HEK293 (cell line): ENCODE results near the gene TOP2A.
A peak's percentile ranks its signal among the peaks of the same experiment; 100 is the strongest.

ENCODE experiments used
- CTCF ChIA-PET: fragments of 350-600 bp; formaldehyde crosslinking; extraction: SDS; loops from one replicate; lab custom pipeline; 2021; ENCODE audit warnings: antibody characterized with exemption; lab: Yijun Ruan, JAX
- POLR2A ChIA-PET: fragments of 300-600 bp; formaldehyde crosslinking; extraction: SDS; loops from one replicate; lab custom pipeline; 2020; ENCODE audit warnings: antibody characterized with exemption, inconsistent platforms; lab: Yijun Ruan, JAX
- H3K27ac ChIP-seq: fragments of 200-500 bp; sonication (Bioruptor generic); 2 replicates; pipeline ENCODE4 v1.5.1; 2014; ENCODE audit warnings: low read depth, low read length, control low read depth, inconsistent platforms; ENCODE audit errors: extremely low read depth
- H3K36me3 ChIP-seq, 2 experiments: fragments of 200-500 bp in 1 of 2; sonication (Bioruptor generic) in 1 of 2; 1 replicate in 1 of 2; 2 replicates in 1 of 2; pipeline ENCODE4 v1.5.1; 2014 to 2017; ENCODE audit warnings: inconsistent platforms in 2 of 2, low read length in 2 of 2; ENCODE audit not compliant: control insufficient read depth in 2 of 2, insufficient read depth in 1 of 2
- H3K4me1 ChIP-seq: fragments of 200-500 bp; sonication (Bioruptor generic); 2 replicates; pipeline ENCODE4 v1.5.1; 2014; ENCODE audit warnings: mild to moderate bottlenecking, low read length, inconsistent platforms; ENCODE audit not compliant: control insufficient read depth, insufficient read depth
- H3K4me3 ChIP-seq: 2 replicates; pipeline ENCODE4 v1.5.1; 2011; ENCODE audit warnings: low read depth, mild to moderate bottlenecking, control low read depth, low read length, moderate library complexity
- H3K9me3 ChIP-seq: fragments of 200-500 bp; sonication (Bioruptor generic); 2 replicates; pipeline ENCODE4 v1.5.1; 2014; ENCODE audit warnings: low read depth, low read length, inconsistent platforms; ENCODE audit not compliant: control insufficient read depth, insufficient read depth
- ATF2 ChIP-seq: fragments of 450-650 bp; formaldehyde crosslinking; IDR thresholded peaks from 2 replicates; pipeline ENCODE4 v1.5.1; 2016; ENCODE audit warnings: missing biosample characterization, missing genetic modification characterization, low read depth
- BCL11A ChIP-seq: fragments of 450-650 bp; formaldehyde crosslinking; IDR thresholded peaks from 2 replicates; pipeline ENCODE4 v1.5.1; 2016; ENCODE audit warnings: low read depth, missing biosample characterization, missing genetic modification characterization
- CTCF ChIP-seq: fragments of 450-650 bp; formaldehyde crosslinking; IDR thresholded peaks from 2 replicates; pipeline ENCODE4 v1.5.1; 2016; ENCODE audit warnings: missing biosample characterization, missing genetic modification characterization
- EGR2 ChIP-seq: fragments of 450-650 bp; formaldehyde crosslinking; IDR thresholded peaks from 2 replicates; pipeline ENCODE4 v1.5.1; 2016; ENCODE audit warnings: low read depth, missing biosample characterization, missing genetic modification characterization
- GLI2 ChIP-seq: fragments of 450-650 bp; formaldehyde crosslinking; IDR thresholded peaks from 2 replicates; pipeline ENCODE4; 2017; ENCODE audit warnings: missing biosample characterization, missing genetic modification characterization, low read depth, borderline replicate concordance
- GLIS2 ChIP-seq: fragments of 450-650 bp; formaldehyde crosslinking; IDR thresholded peaks from 2 replicates; pipeline ENCODE4 v1.5.1; 2016; ENCODE audit warnings: missing biosample characterization, missing genetic modification characterization
- HOXD13 ChIP-seq: sonication (generic); formaldehyde crosslinking; IDR thresholded peaks from 2 replicates; pipeline ENCODE4 v1.8.0; 2022; ENCODE audit warnings: missing genetic modification reagents, borderline replicate concordance
- IKZF3 ChIP-seq: fragments of 450-650 bp; IDR thresholded peaks from 2 replicates; pipeline ENCODE4 v1.5.0; 2018; ENCODE audit warnings: missing biosample characterization, mild to moderate bottlenecking, missing genetic modification characterization, moderate library complexity
- KLF10 ChIP-seq: fragments of 450-650 bp; IDR thresholded peaks from 2 replicates; pipeline ENCODE4 v1.5.1; 2018; ENCODE audit warnings: missing biosample characterization, mild to moderate bottlenecking, missing genetic modification characterization
- KLF8 ChIP-seq: fragments of 450-650 bp; formaldehyde crosslinking; IDR thresholded peaks from 2 replicates; pipeline ENCODE4 v1.5.1; 2016; ENCODE audit warnings: missing biosample characterization, missing genetic modification characterization
- REPIN1 ChIP-seq: fragments of 450-650 bp; formaldehyde crosslinking; IDR thresholded peaks from 2 replicates; pipeline ENCODE4 v1.5.1; 2017; ENCODE audit warnings: missing biosample characterization, missing genetic modification characterization, low read depth
- SP7 ChIP-seq: fragments of 450-650 bp; formaldehyde crosslinking; IDR thresholded peaks from 2 replicates; pipeline ENCODE4 v1.5.1; 2016; ENCODE audit warnings: missing biosample characterization, missing genetic modification characterization
- YY2 ChIP-seq: fragments of 450-650 bp; formaldehyde crosslinking; IDR thresholded peaks from 2 replicates; pipeline ENCODE4 v1.5.1; 2016; ENCODE audit warnings: missing biosample characterization, missing genetic modification characterization
- ZBTB48 ChIP-seq: fragments of 450-650 bp; formaldehyde crosslinking; IDR thresholded peaks from 2 replicates; pipeline ENCODE4 v1.5.1; 2016; ENCODE audit warnings: missing biosample characterization, missing genetic modification characterization
- ZNF114 ChIP-seq: fragments of 450-650 bp; formaldehyde crosslinking; IDR thresholded peaks from 2 replicates; pipeline ENCODE4 v1.5.0; 2017; ENCODE audit warnings: missing biosample characterization, missing genetic modification characterization
- ZNF184 ChIP-seq: fragments of 450-650 bp; IDR thresholded peaks from 2 replicates; pipeline ENCODE4 v1.5.1; 2018; ENCODE audit warnings: missing biosample characterization, mild to moderate bottlenecking, missing genetic modification characterization
- ZNF24 ChIP-seq: fragments of 450-650 bp; formaldehyde crosslinking; IDR thresholded peaks from 2 replicates; pipeline ENCODE4 v1.5.1; 2016; ENCODE audit warnings: missing biosample characterization, missing genetic modification characterization
- ZNF248 ChIP-seq: fragments of 450-650 bp; formaldehyde crosslinking; IDR thresholded peaks from 2 replicates; pipeline ENCODE4 v1.5.1; 2017; ENCODE audit warnings: missing biosample characterization, missing genetic modification characterization
- ZNF324 ChIP-seq: fragments of 450-650 bp; formaldehyde crosslinking; IDR thresholded peaks from 2 replicates; pipeline ENCODE4 v1.5.1; 2016; ENCODE audit warnings: missing biosample characterization, missing genetic modification characterization
- ZNF391 ChIP-seq: fragments of 450-650 bp; formaldehyde crosslinking; IDR thresholded peaks from 2 replicates; pipeline ENCODE4 v1.5.1; 2016; ENCODE audit warnings: low read depth, missing biosample characterization, missing genetic modification characterization, borderline replicate concordance
- ZNF433 ChIP-seq: fragments of 450-650 bp; formaldehyde crosslinking; IDR thresholded peaks from 2 replicates; pipeline ENCODE4 v1.5.1; 2016; ENCODE audit warnings: missing biosample characterization, missing genetic modification characterization, low read depth
- ZNF521 ChIP-seq: fragments of 450-650 bp; formaldehyde crosslinking; IDR thresholded peaks from 2 replicates; pipeline ENCODE4 v1.5.1; 2017; ENCODE audit warnings: missing biosample characterization, mild to moderate bottlenecking, missing genetic modification characterization
- ZNF529 ChIP-seq: fragments of 450-650 bp; formaldehyde crosslinking; IDR thresholded peaks from 2 replicates; pipeline ENCODE4 v1.5.1; 2017; ENCODE audit warnings: missing genetic modification characterization, missing biosample characterization; ENCODE audit not compliant: insufficient replicate concordance
- ZNF585B ChIP-seq: fragments of 450-650 bp; formaldehyde crosslinking; IDR thresholded peaks from 2 replicates; pipeline ENCODE4 v1.5.1; 2016; ENCODE audit warnings: missing biosample characterization, missing genetic modification characterization
- ZNF626 ChIP-seq: fragments of 450-650 bp; sonication (Bioruptor Pico); formaldehyde crosslinking; IDR thresholded peaks from 2 replicates; pipeline ENCODE4 v1.5.1; 2018; ENCODE audit warnings: missing biosample characterization, missing genetic modification characterization, inconsistent platforms
- ZNF670 ChIP-seq: fragments of 450-650 bp; formaldehyde crosslinking; IDR thresholded peaks from 2 replicates; pipeline ENCODE4 v1.5.1; 2016; ENCODE audit warnings: missing biosample characterization, missing genetic modification characterization, low read depth
- ZNF791 ChIP-seq: fragments of 450-650 bp; formaldehyde crosslinking; IDR thresholded peaks from 2 replicates; pipeline ENCODE4 v1.5.1; 2016; ENCODE audit warnings: missing biosample characterization, missing genetic modification characterization
- ZSCAN16 ChIP-seq: fragments of 450-650 bp; formaldehyde crosslinking; IDR thresholded peaks from 2 replicates; pipeline ENCODE4 v1.5.1; 2016; ENCODE audit warnings: missing biosample characterization, missing genetic modification characterization
- TF ChIP-seq, protein P1 (sequence below): fragments of 450-650 bp; formaldehyde crosslinking; IDR thresholded peaks from 2 replicates; pipeline ENCODE4 v1.5.1; 2016; ENCODE audit warnings: missing biosample characterization, missing genetic modification characterization
- TF ChIP-seq, protein P2 (sequence below): IDR thresholded peaks from 2 replicates; pipeline ENCODE4 v1.6.1; 2011; ENCODE audit warnings: mild to moderate bottlenecking, low read depth, low read length, borderline replicate concordance
- TF ChIP-seq, protein P3 (sequence below): sonication (generic); formaldehyde crosslinking; IDR thresholded peaks from 2 replicates; pipeline ENCODE4 v1.8.1; 2022; ENCODE audit warnings: mild to moderate bottlenecking, moderate library complexity, missing genetic modification reagents

Gene TOP2A

DNA sequence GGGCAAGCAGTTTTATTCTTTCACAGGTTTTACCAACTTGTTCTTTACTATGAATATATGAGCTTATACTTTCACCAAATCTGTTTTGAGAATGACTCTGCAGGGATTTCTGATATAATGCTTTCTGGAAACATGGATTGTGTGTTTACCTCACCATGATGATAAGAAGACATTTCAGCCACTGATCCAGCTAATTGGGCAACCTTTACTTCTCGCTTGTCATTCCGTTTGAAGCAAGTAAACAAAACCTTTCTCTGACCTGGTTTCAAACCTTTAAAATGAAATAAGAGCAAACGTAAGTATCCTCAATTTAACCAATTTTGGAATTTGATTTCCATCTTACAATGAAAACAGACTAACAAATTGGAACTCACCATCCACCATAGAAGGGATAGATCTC is 13.7 kb downstream of the TOP2A start:
- Histone ChIP-seq H3K9me3 (no peaks in the 10 kb centered on the region), H3K27ac (peak overlapping the region; percentile 14; the same call in 1 of the 2 replicates), H3K36me3 (peaks cover 97 to 100% of the 10 kb centered on the region in 2 experiments), H3K4me3 (no peak overlapping the region), H3K4me1 (no peaks in the 10 kb centered on the region)
- ChIA-PET CTCF (interaction anchor here (1.4 to 4.4 kb wide), 2 partner anchors 9 to 130 kb away, joined by 3 to 50 read pairs; no protein-coding TSS in a partner anchor), POLR2A (interaction anchor here (1.1 to 1.3 kb wide), 2 partner anchors 11 to 14 kb away, joined by 3 to 4 read pairs; partner anchors contain the start of gene TOP2A)
- no peak for TF ChIP-seq ZNF114 (tag by site-specific recombination)
- no peak for TF ChIP-seq ZNF433 (tag by site-specific recombination)
- TF ChIP-seq HOXD13, result no peak
- TF ChIP-seq ZNF626 (tag by site-specific recombination), result no peak
- no peak for TF ChIP-seq SP7 (tag by site-specific recombination)
- TF ChIP-seq ZNF324 (tag by site-specific recombination), result no peak
- TF ChIP-seq ZBTB48 (tag by site-specific recombination), result no peak
- no peak for TF ChIP-seq ZNF670 (tag by site-specific recombination)
- TF ChIP-seq, protein P1, sequence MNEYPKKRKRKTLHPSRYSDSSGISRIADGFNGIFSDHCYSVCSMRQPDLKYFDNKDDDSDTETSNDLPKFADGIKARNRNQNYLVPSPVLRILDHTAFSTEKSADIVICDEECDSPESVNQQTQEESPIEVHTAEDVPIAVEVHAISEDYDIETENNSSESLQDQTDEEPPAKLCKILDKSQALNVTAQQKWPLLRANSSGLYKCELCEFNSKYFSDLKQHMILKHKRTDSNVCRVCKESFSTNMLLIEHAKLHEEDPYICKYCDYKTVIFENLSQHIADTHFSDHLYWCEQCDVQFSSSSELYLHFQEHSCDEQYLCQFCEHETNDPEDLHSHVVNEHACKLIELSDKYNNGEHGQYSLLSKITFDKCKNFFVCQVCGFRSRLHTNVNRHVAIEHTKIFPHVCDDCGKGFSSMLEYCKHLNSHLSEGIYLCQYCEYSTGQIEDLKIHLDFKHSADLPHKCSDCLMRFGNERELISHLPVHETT (tag by site-specific recombination), result no peak
- TF ChIP-seq ZSCAN16 (tag by site-specific recombination), result no peak
- TF ChIP-seq ZNF24 (tag by site-specific recombination), result no peak
- no peak for TF ChIP-seq CTCF (tag by site-specific recombination)
- TF ChIP-seq, protein P2, sequence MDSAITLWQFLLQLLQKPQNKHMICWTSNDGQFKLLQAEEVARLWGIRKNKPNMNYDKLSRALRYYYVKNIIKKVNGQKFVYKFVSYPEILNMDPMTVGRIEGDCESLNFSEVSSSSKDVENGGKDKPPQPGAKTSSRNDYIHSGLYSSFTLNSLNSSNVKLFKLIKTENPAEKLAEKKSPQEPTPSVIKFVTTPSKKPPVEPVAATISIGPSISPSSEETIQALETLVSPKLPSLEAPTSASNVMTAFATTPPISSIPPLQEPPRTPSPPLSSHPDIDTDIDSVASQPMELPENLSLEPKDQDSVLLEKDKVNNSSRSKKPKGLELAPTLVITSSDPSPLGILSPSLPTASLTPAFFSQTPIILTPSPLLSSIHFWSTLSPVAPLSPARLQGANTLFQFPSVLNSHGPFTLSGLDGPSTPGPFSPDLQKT, result no peak
- TF ChIP-seq ZNF585B (tag by site-specific recombination), result no peak
- no peak for TF ChIP-seq GLIS2
- no peak for TF ChIP-seq GLI2
- TF ChIP-seq, protein P3, sequence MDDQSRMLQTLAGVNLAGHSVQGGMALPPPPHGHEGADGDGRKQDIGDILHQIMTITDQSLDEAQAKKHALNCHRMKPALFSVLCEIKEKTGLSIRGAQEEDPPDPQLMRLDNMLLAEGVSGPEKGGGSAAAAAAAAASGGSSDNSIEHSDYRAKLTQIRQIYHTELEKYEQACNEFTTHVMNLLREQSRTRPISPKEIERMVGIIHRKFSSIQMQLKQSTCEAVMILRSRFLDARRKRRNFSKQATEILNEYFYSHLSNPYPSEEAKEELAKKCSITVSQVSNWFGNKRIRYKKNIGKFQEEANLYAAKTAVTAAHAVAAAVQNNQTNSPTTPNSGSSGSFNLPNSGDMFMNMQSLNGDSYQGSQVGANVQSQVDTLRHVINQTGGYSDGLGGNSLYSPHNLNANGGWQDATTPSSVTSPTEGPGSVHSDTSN (CRISPR knock-in tag), result no peak
- no peak for TF ChIP-seq REPIN1 (tag by site-specific recombination)
- TF ChIP-seq ZNF184 (tag by site-specific recombination), result no peak
- TF ChIP-seq YY2 (tag by site-specific recombination), result no peak

- ChIA-PET CTCF (interaction anchor here (0.7 to 4.4 kb wide), 5 partner anchors 9 to 159 kb away, joined by 3 to 50 read pairs (median 3); no protein-coding TSS in a partner anchor), POLR2A (interaction anchor here (1.0 to 1.2 kb wide), 3 partner anchors 15 to 130 kb away, joined by 3 to 7 read pairs (median 4); partner anchors contain the start of gene TOP2A)
- H3K4me1 ChIP-seq, result no peaks in the 10 kb centered on the region
- H3K9me3 ChIP-seq, result no peaks in the 10 kb centered on the region
- H3K4me3 ChIP-seq, result no peak overlapping the region
- H3K36me3 ChIP-seq, result peaks cover 97 to 100% of the 10 kb centered on the region in 2 experiments
- H3K27ac ChIP-seq, result no peak overlapping the region
- TF ChIP-seq KLF8 (tag by site-specific recombination), result no peak
- TF ChIP-seq ZNF791, result no peak
- TF ChIP-seq BCL11A (tag by site-specific recombination), result no peak
- no peak for TF ChIP-seq KLF10 (tag by site-specific recombination)
- TF ChIP-seq EGR2 (tag by site-specific recombination), result no peak
- no peak for TF ChIP-seq ZNF521 (tag by site-specific recombination)
- TF ChIP-seq ZNF391 (tag by site-specific recombination), result no peak
- no peak for TF ChIP-seq ZNF248
- TF ChIP-seq ZNF529, result no peak
- no peak for TF ChIP-seq YY2 (tag by site-specific recombination)
- no peak for TF ChIP-seq IKZF3 (tag by site-specific recombination)
- TF ChIP-seq ATF2 (tag by site-specific recombination), result no peak
Observed at GRCh38 chr17:40402668-40403067, 15.0 kb downstream of the TOP2A start.
